HepG2 (cell line): ENCODE results near the gene ZNF175. TPM values are rescaled to one million over a fixed set of nuclear protein-coding genes. Genes with fewer than 3 reads are reported as not detected.

Experiments used
- BORCS8-MEF2B ChIP-seq: sonication (generic); formaldehyde crosslinking; IDR thresholded peaks from 2 replicates; pipeline ENCODE4 v1.8.0; 2022; ENCODE audit warnings: mild to moderate bottlenecking, missing genetic modification reagents
- KDM6A ChIP-seq: IDR thresholded peaks from 2 replicates; pipeline ENCODE4 v1.6.1; 2016; ENCODE audit warnings: low read depth
- MAFG ChIP-seq: sonication (generic); formaldehyde crosslinking; IDR thresholded peaks from 2 replicates; pipeline ENCODE4 v1.5.1; 2020; ENCODE audit warnings: mild to moderate bottlenecking, missing genetic modification reagents
- NFATC3 ChIP-seq: sonication (generic); formaldehyde crosslinking; IDR thresholded peaks from 2 replicates; pipeline ENCODE4 v1.5.1; 2020; ENCODE audit warnings: mild to moderate bottlenecking, missing genetic modification reagents
- SIX4 ChIP-seq: sonication (generic); formaldehyde crosslinking; IDR thresholded peaks from 2 replicates; pipeline ENCODE4 v1.4.0; 2020; ENCODE audit warnings: missing genetic modification reagents
- TAF15 ChIP-seq: fragments of 200-400 bp; formaldehyde crosslinking; IDR thresholded peaks from one replicate; pipeline ENCODE4 v1.6.1; 2018; ENCODE audit warnings: mild to moderate bottlenecking, low read depth, low read length; ENCODE audit not compliant: poor library complexity, severe bottlenecking
- ZNF776 ChIP-seq: sonication (generic); formaldehyde crosslinking; IDR thresholded peaks from 2 replicates; pipeline ENCODE4 v1.4.0; 2020; ENCODE audit warnings: mild to moderate bottlenecking, missing genetic modification reagents
- ZSCAN25 ChIP-seq: sonication (generic); formaldehyde crosslinking; IDR thresholded peaks from 2 replicates; pipeline ENCODE4 v1.8.0; 2022; ENCODE audit warnings: mild to moderate bottlenecking, missing genetic modification reagents
- polyA plus RNA-seq, 8 experiments: library from polyadenylated mRNA; depleted of rRNA in 3 of 8; stranded (reverse) in 7 of 8; unstranded in 1 of 8; fragments of >200 nt; fragmentation: Illumina TruSeq in 4 of 8; extraction: Trizol in 4 of 8; gene quantifications; 2 replicates each; pipeline versions ENCODE4 v1.2.1 to v1.2.3, GENCODE V29; 2011 to 2016; ENCODE audit warnings: low read depth in 4 of 8, missing spikeins in 1 of 8, mixed read lengths in 1 of 8; ENCODE audit not compliant: insufficient read depth in 1 of 8
- total RNA-seq, 5 experiments: library from RNA; depleted of rRNA; stranded (reverse); fragments of >200 nt; fragmentation: Illumina TruSeq; extraction: Trizol; gene quantifications; 2 replicates each; pipeline ENCODE4 v1.2.3, GENCODE V29; 2016; ENCODE audit warnings: low read depth in 1 of 5
- TF ChIP-seq, protein P1 (sequence below), 2 experiments: fragments of 450-650 bp in 1 of 2; sonication (generic) in 1 of 2; formaldehyde crosslinking in 1 of 2; IDR thresholded peaks; 2 replicates each; pipeline versions ENCODE4 v1.6.1 to v1.8.0; 2016 to 2022; ENCODE audit warnings: antibody characterized with exemption in 1 of 2, mild to moderate bottlenecking in 1 of 2, missing genetic modification reagents in 1 of 2
- TF ChIP-seq, protein P2 (sequence below): sonication (generic); formaldehyde crosslinking; IDR thresholded peaks from 2 replicates; pipeline ENCODE4 v1.4.0; 2020; ENCODE audit warnings: low read depth, missing genetic modification reagents
- TF ChIP-seq, protein P3 (sequence below): sonication (generic); formaldehyde crosslinking; IDR thresholded peaks from 2 replicates; pipeline ENCODE4 v1.5.0; 2020; ENCODE audit warnings: mild to moderate bottlenecking, missing genetic modification reagents, moderate library complexity
- TF ChIP-seq, protein P4 (sequence below): sonication (generic); formaldehyde crosslinking; IDR thresholded peaks from 2 replicates; pipeline ENCODE4 v1.8.0; 2022; ENCODE audit warnings: mild to moderate bottlenecking, missing genetic modification reagents; ENCODE audit not compliant: insufficient replicate concordance

ZNF175 gene
- total and polyA plus RNA-seq, 2 of the 13 experiments (the other 11 are each of a cell fraction or from before 2014, with no cell fraction given): 1.2 to 1.5 TPM

DNA sequence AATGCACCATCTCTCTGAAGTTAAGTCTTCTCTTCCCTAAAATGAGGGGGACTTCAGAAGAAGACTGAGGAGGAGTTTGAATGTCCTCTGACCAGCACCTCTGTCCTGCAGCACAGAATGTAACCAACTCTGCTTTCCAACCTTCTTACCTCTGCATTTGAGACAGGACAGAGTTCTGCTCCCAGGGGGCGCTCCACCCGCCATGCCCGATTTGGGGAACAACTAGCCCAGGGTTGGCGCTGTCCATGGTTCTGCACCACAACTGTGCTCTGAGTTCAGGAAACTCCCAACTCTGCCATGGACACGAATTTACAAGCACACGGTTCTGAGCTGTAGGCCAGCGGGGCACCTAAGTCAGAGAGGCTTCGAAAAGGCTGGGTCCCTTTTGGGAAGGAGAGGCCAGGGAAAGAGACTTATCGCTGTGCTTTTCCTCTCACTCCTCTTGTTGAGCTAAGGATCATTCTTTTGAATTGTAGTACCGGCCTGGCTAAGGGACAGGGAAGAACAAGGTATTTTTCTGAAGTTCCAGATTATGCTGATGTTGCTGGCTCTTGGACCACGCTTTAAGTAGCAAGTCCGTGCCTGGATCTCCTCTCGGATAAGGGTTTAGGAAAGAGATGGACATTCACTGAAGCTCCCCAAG lies 37.0 kb downstream of the ZNF175 start (continued):
- TF ChIP-seq, protein P1, sequence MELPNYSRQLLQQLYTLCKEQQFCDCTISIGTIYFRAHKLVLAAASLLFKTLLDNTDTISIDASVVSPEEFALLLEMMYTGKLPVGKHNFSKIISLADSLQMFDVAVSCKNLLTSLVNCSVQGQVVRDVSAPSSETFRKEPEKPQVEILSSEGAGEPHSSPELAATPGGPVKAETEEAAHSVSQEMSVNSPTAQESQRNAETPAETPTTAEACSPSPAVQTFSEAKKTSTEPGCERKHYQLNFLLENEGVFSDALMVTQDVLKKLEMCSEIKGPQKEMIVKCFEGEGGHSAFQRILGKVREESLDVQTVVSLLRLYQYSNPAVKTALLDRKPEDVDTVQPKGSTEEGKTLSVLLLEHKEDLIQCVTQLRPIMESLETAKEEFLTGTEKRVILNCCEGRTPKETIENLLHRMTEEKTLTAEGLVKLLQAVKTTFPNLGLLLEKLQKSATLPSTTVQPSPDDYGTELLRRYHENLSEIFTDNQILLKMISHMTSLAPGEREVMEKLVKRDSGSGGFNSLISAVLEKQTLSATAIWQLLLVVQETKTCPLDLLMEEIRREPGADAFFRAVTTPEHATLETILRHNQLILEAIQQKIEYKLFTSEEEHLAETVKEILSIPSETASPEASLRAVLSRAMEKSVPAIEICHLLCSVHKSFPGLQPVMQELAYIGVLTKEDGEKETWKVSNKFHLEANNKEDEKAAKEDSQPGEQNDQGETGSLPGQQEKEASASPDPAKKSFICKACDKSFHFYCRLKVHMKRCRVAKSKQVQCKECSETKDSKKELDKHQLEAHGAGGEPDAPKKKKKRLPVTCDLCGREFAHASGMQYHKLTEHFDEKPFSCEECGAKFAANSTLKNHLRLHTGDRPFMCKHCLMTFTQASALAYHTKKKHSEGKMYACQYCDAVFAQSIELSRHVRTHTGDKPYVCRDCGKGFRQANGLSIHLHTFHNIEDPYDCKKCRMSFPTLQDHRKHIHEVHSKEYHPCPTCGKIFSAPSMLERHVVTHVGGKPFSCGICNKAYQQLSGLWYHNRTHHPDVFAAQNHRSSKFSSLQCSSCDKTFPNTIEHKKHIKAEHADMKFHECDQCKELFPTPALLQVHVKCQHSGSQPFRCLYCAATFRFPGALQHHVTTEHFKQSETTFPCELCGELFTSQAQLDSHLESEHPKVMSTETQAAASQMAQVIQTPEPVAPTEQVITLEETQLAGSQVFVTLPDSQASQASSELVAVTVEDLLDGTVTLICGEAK (IDR thresholded peaks at IDR 0.05): no peak
- TF ChIP-seq, protein P1 (CRISPR knock-in tag; IDR thresholded peaks at IDR 0.05): peak; percentile 81
- TF ChIP-seq KDM6A (CRISPR knock-in tag) (no peak), TAF15 (no peak), SIX4 (peak; percentile 79), BORCS8-MEF2B (CRISPR knock-in tag) (peak; percentile 98), ZSCAN25 (CRISPR knock-in tag) (peak; percentile 77; the same call in 1 of the 2 replicates), MAFG (CRISPR knock-in tag) (no peak), ZNF776 (no peak), NFATC3 (CRISPR knock-in tag) (0 out of 2 replicates have a peak, but pooled peaks have one; percentile 30)
- TF ChIP-seq, protein P2, sequence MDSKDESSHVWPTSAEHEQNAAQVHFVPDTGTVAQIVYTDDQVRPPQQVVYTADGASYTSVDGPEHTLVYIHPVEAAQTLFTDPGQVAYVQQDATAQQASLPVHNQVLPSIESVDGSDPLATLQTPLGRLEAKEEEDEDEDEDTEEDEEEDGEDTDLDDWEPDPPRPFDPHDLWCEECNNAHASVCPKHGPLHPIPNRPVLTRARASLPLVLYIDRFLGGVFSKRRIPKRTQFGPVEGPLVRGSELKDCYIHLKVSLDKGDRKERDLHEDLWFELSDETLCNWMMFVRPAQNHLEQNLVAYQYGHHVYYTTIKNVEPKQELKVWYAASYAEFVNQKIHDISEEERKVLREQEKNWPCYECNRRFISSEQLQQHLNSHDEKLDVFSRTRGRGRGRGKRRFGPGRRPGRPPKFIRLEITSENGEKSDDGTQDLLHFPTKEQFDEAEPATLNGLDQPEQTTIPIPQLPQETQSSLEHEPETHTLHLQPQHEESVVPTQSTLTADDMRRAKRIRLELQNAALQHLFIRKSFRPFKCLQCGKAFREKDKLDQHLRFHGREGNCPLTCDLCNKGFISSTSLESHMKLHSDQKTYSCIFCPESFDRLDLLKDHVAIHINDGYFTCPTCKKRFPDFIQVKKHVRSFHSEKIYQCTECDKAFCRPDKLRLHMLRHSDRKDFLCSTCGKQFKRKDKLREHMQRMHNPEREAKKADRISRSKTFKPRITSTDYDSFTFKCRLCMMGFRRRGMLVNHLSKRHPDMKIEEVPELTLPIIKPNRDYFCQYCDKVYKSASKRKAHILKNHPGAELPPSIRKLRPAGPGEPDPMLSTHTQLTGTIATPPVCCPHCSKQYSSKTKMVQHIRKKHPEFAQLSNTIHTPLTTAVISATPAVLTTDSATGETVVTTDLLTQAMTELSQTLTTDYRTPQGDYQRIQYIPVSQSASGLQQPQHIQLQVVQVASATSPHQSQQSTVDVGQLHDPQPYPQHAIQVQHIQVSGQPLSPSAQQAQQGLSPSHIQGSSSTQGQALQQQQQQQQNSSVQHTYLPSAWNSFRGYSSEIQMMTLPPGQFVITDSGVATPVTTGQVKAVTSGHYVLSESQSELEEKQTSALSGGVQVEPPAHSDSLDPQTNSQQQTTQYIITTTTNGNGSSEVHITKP (CRISPR knock-in tag): 0 out of 2 replicates have a peak, but pooled peaks have one; percentile 50
- TF ChIP-seq, protein P3, sequence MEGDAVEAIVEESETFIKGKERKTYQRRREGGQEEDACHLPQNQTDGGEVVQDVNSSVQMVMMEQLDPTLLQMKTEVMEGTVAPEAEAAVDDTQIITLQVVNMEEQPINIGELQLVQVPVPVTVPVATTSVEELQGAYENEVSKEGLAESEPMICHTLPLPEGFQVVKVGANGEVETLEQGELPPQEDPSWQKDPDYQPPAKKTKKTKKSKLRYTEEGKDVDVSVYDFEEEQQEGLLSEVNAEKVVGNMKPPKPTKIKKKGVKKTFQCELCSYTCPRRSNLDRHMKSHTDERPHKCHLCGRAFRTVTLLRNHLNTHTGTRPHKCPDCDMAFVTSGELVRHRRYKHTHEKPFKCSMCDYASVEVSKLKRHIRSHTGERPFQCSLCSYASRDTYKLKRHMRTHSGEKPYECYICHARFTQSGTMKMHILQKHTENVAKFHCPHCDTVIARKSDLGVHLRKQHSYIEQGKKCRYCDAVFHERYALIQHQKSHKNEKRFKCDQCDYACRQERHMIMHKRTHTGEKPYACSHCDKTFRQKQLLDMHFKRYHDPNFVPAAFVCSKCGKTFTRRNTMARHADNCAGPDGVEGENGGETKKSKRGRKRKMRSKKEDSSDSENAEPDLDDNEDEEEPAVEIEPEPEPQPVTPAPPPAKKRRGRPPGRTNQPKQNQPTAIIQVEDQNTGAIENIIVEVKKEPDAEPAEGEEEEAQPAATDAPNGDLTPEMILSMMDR (CRISPR knock-in tag): peak; percentile 82
- TF ChIP-seq, protein P4, sequence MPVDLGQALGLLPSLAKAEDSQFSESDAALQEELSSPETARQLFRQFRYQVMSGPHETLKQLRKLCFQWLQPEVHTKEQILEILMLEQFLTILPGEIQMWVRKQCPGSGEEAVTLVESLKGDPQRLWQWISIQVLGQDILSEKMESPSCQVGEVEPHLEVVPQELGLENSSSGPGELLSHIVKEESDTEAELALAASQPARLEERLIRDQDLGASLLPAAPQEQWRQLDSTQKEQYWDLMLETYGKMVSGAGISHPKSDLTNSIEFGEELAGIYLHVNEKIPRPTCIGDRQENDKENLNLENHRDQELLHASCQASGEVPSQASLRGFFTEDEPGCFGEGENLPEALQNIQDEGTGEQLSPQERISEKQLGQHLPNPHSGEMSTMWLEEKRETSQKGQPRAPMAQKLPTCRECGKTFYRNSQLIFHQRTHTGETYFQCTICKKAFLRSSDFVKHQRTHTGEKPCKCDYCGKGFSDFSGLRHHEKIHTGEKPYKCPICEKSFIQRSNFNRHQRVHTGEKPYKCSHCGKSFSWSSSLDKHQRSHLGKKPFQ (CRISPR knock-in tag): peak; percentile 70
